ENCODE measurements around the gene SPRYD3.
"Not testable (repeated sequence)": the region's sequence is repeated elsewhere in the genome, so short reads cannot be mapped to it uniquely, and the experiment has no call there.

Gene SPRYD3, protein sequence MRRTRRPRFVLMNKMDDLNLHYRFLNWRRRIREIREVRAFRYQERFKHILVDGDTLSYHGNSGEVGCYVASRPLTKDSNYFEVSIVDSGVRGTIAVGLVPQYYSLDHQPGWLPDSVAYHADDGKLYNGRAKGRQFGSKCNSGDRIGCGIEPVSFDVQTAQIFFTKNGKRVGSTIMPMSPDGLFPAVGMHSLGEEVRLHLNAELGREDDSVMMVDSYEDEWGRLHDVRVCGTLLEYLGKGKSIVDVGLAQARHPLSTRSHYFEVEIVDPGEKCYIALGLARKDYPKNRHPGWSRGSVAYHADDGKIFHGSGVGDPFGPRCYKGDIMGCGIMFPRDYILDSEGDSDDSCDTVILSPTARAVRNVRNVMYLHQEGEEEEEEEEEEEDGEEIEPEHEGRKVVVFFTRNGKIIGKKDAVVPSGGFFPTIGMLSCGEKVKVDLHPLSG

DNA sequence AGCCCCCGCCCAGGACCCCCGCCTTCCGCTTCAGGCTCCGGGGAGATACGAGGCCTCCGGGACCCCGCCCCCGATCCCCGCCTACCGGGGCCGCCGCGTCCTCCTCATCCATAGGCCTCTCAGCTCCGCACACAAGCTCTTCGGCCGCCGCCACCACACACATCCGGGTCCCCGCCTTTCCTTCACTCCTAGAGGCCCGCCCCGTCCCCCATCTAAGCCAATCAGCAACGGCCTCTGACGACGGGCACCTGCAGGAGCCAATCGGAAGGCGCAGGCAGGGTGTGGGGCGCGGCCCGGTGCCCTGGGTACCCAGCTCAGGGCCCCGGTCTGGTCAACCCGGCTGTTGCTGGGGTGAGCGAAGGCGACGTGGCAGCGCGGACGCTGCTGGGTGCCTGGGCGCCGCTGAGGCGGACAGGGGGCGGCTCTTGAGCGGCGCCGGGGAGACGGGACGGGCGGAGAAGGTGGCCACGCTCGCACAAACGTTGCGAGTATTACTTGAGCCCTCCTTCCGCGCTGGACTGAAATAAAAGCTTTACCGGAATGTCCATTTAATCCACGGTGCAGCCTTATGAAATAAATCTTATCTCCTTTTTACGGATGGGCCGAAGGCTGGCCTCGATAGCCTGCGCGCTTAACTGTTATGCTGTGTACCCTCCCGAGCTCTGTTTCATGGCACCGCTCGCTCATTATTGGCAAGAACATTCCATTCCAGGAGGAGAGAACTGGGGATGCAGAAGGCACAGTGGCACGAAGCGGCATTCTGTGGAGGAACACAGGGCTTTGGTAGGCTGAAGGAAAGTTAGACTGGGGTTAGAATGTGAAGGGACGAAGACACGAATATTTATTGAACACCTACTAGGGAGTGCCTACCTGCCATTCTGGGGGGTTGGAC is at the start of gene SPRYD3:
Gene SPRYD3, minus strand, starts transcription at position 165 of the 892 bp plus-strand sequence. Its CDS starts 57 bp downstream, at position 108.
- DNase-seq: peak; percentile 99

GRCh38 chr12:53127169-53127568 is 48.0 kb upstream of the SPRYD3 start:
- DNase-seq: no peak

GRCh38 chr12:53124352-53124723 is 45.1 kb upstream of the SPRYD3 start:
- no peak for DNase-seq

DNA sequence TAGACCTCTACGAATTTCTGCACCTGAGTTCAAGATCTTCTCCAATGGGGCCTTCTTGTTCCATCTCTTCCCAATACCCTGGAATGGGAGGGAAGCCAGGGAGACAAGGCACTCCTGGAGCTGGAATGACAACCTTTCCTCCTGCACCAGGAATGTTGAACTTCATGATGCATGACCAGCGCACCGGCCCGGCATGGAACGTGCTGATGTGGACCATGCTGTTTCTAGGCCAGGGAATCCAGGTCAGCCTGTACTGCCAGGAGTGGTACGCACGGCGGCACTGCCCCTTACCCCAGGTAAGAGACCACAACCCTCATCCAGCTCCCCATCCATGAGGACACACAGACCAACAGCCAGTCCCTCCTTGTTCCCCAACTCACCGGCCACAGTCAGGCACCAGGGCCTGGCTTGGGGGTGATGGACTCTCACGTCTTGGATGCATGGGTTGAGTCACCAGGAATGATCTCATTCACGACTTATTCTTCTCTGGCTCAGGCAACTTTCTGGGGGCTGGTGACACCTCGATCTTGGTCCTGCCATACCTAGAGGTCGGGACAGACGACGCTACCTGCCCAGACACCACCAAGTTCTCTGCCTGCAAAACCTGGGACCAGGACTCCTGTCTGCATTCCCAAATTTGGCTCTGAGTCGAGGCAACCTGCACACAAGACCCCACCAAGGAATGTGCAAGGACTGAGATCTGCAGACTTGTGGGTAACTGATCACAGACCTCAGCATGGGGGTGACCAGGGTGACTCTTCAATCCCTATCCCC is 44.6 kb upstream of the SPRYD3 start:
- DNase-seq: no peak

- DNase-seq: no peak
These were observed 43.8 kb upstream of the SPRYD3 start for GRCh38 chr12:53122961-53123468.

- no peak for DNase-seq
These were observed 41.7 kb upstream of the SPRYD3 start for GRCh38 chr12:53120685-53121525.

DNA sequence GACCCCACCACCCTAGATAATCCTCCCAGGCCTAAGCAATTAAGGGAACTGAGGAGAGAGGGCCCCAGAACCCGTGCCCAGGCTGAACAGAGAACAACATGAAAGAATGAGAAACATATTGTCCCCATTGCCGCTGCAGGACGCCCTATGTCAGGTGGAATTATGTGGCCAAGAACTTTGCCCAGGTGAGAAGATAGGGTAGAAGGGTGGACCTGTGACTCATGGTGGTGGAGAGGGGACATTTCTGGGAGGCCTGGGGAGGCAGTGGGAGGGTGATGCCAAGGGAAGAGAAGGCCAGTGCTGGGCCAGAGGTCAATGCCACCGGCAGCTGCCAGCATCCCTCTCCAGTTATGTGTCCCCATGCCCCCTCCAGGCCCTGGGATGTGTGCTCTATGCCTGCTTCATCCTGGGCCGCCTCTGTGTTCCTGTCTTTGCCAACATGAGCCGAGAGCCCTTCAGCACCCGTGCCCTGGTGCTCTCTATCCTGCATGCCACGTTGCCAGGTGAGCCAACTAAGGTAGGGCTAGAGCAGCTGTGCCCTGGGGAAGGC is 39.6 kb upstream of the SPRYD3 start:
- DNase-seq: no peak

DNA sequence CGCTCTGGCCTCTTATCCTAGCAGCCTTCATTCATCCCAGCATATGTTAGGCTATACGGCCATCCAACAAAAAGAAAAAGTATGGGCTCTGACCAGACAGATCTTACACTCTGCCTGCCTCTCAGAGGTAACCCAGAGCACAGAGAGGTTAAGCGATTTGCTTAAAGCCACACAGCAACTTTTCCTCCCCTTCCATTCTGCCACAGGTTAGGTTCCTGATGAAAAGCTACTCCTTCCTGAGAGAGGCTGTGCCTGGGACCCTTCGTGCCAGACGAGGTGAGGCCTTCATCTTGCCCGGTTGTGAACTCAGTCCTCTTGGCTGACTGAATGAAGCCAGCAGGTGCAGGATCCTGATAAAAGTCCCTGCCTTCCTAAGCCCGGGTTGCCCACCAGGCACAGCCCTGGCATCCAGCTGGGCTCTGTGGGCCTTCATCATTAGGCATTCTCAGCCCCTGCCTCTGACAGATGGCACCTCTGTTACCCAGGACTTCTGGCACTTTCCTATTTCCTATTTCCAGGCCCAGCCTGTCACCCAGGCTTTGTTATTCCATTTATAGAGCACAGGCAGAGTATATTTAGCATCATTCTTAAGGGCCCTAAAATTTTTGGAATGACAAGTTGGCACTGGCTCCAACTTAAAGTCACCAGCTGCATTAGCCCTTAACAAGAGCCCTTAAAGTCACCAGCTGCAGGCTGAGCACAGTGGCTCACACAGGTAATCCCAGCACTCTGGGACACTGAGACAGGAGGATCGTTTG is 36.9 kb upstream of the SPRYD3 start:
- DNase-seq: no peak

DNA sequence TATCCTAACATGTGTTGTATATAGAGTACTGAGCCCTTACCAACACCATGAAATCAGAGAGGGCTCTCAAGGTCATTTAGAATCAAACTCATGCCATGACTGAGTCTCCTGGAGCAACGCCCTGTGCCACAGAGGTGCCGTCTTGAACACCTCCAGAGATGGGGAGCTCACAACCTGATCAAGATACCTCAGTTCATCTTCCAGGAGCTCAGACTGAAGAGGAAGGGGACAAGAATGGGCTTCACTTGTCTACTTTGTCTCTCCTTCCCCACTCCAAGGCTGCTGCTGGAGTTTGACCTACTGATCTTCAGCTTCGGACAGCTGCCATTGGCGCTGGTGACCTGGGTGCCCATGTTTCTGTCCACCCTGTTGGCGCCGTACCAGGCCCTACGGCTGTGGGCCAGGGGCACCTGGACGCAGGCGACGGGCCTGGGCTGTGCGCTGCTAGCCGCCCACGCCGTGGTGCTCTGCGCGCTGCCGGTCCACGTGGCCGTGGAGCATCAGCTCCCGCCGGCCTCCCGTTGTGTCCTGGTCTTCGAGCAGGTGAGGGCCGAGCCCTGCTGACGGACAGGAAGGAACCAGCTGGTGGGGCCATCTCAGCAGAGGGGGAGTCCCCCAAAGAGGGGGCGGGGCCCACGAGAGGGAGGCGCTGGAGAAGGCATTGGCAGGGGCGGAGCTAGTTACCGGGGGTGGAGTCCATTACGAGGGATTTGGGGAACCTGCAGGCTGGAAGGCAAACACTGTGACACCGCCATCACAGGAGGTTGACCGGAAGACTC is 36.1 kb upstream of the SPRYD3 start:
- no peak for DNase-seq

GRCh38 chr12:53113951-53114350 is 34.8 kb upstream of the SPRYD3 start:
- no peak for DNase-seq

DNA sequence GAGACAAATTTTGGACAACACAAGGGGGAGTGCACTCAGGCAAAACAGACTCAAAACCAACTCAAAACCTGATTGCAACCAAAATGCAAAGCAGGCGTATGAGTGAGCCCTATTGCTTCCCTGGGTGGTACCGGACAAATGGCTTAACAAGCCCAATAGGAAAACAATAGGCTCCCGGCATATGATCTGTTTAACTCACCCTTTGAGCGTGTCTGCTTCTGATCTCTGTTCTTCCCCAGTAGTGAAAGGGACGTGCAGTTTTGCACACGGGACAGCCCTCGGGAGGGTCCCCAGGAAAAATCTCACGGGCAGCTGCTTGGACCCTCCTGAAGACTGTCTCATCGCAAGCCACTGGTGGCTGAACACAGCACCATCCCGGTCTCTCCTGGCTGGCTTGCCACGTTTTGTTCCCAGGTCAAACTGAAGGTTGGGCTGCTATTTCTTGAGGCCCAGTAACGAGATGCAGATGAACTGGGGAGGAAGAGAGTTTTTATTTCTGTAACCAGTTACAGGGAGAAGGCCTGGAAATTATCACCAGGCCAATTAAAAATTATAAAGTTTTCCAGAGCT is 34.0 kb upstream of the SPRYD3 start:
- no peak for DNase-seq

GRCh38 chr12:53112431-53112830 is 33.2 kb upstream of the SPRYD3 start:
- DNase-seq: not testable (repeated sequence)

GRCh38 chr12:53107122-53107521 is 27.9 kb upstream of the SPRYD3 start:
- DNase-seq: no peak

DNA sequence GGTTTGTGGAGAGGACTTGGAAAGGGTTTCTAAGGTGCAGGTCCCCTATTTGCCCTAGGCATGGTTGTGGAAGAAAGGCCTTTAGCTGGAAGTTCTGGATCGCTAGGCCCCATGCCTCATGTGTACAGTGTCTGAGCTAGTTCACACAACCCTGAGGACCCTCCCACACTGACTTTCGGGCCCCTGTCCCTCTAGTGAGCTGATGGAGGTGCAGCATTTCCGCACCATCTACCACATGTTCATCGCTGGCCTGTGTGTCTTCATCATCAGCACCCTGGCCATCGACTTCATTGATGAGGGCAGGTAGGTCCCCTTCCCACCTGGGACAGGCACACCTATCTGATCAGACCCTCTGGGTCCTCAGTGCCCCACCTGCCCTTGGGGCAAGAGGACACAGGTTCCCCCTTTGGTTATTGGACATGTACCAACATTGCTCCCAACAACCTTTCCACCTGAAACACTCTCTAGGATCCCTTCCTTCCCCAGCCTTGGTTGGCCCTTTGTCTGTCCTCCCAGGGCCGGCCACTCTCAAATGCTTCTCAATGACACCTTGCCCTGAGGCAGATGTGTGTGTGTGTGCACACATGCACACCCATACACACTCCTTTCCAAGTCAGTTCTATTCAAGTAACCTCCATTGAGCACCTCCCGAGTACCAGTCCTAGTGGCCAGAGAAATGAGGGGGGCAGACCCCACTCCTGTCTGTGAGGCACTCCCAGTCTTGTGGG is 26.7 kb upstream of the SPRYD3 start:
- DNase-seq: no peak

GRCh38 chr12:53105256-53105655 is 26.1 kb upstream of the SPRYD3 start:
- DNase-seq: no peak

GRCh38 chr12:53103860-53104305 is 24.7 kb upstream of the SPRYD3 start:
- DNase-seq: no peak

GRCh38 chr12:53102883-53103807 is 24.0 kb upstream of the SPRYD3 start, which contains the start of gene SOAT2:
Gene SOAT2 (plus strand): TSS chr12:53103486. CDS start chr12:53103578, 92 bp downstream.
- DNase-seq: no peak

Measured in retina (tissue), 1 donor.